Renal cortical epithelial cell (primary cell): ENCODE measurements around the gene TMEM139. TPM values are rescaled to one million over a fixed set of nuclear protein-coding genes. Genes with fewer than 3 reads are reported as not detected.
A peak's percentile ranks its signal among the peaks of the same experiment; 100 is the strongest.
"Not testable (repeated sequence)": the region's sequence is repeated elsewhere in the genome, so short reads cannot be mapped to it uniquely, and the experiment has no call there.

Experiments
- DNase-seq: peaks from one replicate; pipeline ENCODE4 v3.0.0-alpha.2; 2011; ENCODE audit warnings: low read depth
- total RNA-seq: library from RNA; depleted of rRNA; stranded (reverse); fragments of >200 nt; gene quantifications from 2 replicates; pipeline ENCODE4 v1.2.3, GENCODE V29; 2014

The TMEM139 gene
- total RNA-seq, 1 donor from 2014 or later, result 48.2 TPM

DNA sequence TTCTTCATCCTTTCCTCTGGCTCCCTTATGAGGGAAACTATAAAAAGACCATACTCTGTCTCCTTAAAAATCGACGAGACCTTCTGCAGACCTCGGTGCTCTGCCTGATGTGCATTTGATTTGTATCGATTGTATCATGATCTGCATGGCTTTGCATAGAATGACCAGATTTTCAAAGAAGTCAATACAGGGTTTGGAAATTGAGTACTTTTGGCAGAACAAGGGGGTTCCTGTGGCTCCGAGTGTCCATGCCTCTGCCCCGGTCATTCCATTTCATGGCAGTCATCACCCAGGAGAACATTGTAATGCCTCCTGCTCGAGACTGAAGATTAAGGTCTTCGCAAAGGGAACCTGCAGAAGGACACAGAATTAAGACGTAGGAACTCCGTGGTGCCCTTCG is 4.1 kb downstream of the TMEM139 start:
- no peak for DNase-seq

GRCh38 chr7:143289421-143289820 is 4.7 kb downstream of the TMEM139 start:
- DNase-seq, result no peak

DNA sequence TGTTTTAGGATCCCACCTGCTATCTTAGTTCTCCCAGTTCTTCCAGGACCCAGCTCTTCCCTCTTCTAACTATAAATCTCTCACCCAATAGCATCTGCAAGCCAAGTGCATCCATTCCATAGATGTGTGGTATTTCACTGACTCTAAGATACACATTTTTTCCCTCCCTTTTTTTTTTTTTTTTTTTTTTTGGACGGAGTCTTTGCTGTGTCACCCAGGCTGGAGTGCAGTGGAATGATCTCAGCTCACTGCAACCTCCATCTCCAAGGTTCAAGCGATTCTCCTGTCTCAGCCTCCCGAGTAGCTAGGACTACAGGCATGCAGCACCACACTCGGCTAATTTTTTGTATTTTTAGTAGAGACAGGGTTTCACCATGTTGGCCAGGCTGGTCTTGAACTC is 5.1 kb downstream of the TMEM139 start:
- not testable (repeated sequence) for DNase-seq

GRCh38 chr7:143290293-143290692 is 5.5 kb downstream of the TMEM139 start:
- no peak for DNase-seq

GRCh38 chr7:143292876-143293275 is 8.1 kb downstream of the TMEM139 start:
- no peak for DNase-seq

DNA sequence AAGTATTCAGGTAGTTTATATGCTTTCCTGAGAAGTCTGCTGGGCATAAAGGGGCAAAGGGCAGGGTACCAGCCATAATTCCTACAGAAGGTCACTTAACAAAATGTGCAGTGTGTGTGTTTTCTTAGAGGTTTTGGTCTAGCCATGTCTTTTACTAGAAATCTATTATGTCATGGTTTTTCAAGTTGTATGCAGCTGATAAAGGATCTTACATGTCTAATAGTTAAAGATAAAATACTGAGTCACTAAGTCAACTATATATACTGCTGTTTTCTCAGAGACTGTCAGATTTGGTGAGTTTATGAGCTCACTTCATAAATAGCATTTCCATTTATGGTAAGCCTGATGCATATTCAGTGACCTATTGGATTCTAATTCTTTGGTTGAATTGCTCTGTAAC is 11.1 kb downstream of the TMEM139 start:
- DNase-seq, result peak; percentile 38

GRCh38 chr7:143296686-143297085 is 11.9 kb downstream of the TMEM139 start:
- DNase-seq, result no peak

GRCh38 chr7:143299346-143299745 is 14.6 kb downstream of the TMEM139 start:
- peak; percentile 36 for DNase-seq

- DNase-seq, result no peak
Measured at GRCh38 chr7:143299840-143300239, 15.1 kb downstream of the TMEM139 start.

- no peak for DNase-seq
Measured at GRCh38 chr7:143300959-143301935, 16.5 kb downstream of the TMEM139 start.

GRCh38 chr7:143303733-143304132 is 19.0 kb downstream of the TMEM139 start:
- DNase-seq, result no peak

DNA sequence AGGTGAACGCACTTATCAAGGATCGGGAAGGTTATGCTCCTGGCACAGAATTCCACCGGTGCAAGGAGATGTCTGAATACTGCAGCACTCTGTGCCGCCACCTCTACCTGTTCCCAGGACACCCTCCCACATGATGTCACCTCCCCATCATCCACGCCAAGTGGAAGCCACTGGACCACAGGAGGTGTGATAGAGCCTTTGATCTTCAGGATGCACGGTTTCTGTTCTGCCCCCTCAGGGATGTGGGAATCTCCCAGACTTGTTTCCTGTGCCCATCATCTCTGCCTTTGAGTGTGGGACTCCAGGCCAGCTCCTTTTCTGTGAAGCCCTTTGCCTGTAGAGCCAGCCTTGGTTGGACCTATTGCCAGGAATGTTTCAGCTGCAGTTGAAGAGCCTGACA is 20.2 kb downstream of the TMEM139 start:
- no peak for DNase-seq

DNA sequence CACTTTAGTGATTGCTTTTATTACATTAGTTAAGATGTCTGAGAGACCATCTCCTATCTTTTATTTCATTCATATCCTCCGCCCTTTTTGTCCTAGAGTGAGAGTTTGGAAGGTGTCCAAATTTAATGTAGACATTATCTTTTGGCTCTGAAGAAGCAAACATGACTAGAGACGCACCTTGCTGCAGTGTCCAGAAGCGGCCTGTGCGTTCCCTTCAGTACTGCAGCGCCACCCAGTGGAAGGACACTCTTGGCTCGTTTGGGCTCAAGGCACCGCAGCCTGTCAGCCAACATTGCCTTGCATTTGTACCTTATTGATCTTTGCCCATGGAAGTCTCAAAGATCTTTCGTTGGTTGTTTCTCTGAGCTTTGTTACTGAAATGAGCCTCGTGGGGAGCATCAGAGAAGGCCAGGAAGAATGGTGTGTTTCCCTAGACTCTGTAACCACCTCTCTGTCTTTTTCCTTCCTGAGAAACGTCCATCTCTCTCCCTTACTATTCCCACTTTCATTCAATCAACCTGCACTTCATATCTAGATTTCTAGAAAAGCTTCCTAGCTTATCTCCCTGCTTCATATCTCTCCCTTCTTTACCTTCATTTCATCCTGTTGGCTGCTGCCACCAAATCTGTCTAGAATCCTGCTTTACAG is 20.8 kb downstream of the TMEM139 start:
- no peak for DNase-seq

GRCh38 chr7:143308632-143309031 is 23.9 kb downstream of the TMEM139 start:
- no peak for DNase-seq

DNA sequence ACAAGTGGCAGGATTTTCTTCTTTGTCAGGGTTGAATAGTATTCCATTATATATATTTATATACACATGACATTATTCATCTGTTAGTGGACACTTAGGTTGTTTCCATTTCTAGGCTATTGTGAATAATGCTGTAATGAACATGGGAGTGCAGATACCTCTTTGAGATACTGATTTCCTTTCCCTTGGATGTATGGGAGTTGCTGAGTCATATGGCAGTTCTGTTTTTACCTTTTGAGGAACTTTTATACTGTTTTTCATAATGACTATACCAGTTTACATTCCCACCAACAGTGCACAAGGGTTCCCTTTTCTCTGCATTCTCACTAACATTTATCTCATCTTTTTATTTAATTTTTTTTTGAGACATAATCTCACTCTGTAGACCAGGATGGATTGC is 29.4 kb downstream of the TMEM139 start:
- DNase-seq, result no peak

DNA sequence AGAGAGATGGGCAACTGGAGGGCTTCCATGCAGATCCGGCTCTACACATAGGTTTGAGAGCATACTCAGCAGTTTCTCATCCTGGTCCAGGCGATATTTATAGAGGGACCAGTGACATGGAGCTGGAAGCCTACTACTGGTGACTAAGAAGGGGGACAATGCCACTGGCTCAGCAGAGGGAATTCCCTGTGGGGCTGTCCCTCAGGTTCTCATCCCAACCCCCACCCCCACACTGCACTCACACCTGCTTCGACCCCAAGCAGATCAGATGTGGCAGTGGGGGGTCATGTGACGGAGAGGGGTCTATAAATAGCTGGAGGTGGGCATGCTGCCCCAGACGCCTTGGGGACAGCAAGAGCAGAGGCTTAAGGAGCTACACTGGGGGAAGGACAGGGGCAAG is 31.0 kb downstream of the TMEM139 start, which contains the start of gene CLCN1:
CLCN1 (plus strand) TSS at position 336 of the 400 bp plus-strand sequence. CDS start 102 bp downstream, outside the sequence.
- no peak for DNase-seq

DNA sequence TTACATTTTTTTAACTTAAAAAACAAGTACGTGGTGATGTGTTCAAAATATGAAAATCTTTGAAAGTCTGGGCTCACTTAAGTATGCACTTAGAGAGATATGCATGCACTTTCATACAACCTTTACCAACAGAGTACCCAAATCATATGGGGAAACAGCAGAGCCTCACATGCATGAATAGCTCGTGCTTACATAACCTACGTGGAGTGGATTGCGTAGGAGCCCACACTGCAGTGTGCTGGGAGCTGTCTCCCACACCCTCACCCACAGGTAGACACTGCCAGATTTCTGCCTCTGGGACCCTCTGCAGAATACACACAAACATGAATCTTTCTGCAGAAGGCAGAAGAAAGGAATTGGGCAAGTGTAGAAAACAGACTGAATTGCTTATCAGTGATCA is 31.7 kb downstream of the TMEM139 start:
- no peak for DNase-seq

DNA sequence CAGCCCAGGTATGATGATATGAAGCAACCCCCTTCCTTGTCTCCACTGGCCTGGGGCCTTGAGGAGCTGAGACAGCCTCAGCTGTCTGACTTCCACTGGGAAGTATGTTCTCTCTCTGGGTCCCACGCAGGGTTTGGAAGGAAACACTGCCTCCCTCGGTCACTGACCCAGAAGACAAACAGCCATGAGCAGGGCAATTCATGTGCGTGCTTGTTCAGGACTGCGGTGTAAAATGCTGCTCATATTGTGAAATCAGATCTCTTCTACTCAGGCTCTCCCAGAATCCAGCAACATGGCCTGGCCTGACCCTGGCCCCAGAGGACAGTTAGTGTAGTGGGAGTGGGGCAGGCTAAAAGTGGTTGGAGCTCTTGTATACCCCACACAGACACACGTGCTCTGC is 33.9 kb downstream of the TMEM139 start:
- DNase-seq, result peak; percentile 85

- peak; percentile 71 for DNase-seq
Measured at GRCh38 chr7:143320620-143321019, 35.9 kb downstream of the TMEM139 start.

GRCh38 chr7:143321242-143321641 is 36.5 kb downstream of the TMEM139 start:
- DNase-seq, result no peak

DNA sequence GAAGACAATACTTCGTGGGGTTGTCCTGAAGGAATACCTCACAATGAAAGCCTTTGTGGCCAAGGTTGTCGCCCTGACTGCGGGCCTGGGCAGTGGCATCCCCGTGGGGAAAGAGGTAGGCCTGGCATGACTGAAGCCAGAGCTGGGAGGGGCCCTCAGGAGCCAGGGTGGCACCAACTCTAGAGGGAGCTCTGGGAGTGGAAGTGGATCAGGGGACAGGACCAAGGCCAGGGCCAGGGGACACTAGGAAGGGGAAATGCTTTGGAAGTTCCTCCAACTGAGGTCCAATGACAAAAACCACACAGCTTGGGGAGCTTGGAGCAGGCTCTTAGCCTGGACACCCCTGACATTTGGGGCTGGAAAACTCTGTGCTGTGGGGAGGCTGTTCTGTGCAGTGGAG is 37.0 kb downstream of the TMEM139 start:
- DNase-seq, result no peak

DNA sequence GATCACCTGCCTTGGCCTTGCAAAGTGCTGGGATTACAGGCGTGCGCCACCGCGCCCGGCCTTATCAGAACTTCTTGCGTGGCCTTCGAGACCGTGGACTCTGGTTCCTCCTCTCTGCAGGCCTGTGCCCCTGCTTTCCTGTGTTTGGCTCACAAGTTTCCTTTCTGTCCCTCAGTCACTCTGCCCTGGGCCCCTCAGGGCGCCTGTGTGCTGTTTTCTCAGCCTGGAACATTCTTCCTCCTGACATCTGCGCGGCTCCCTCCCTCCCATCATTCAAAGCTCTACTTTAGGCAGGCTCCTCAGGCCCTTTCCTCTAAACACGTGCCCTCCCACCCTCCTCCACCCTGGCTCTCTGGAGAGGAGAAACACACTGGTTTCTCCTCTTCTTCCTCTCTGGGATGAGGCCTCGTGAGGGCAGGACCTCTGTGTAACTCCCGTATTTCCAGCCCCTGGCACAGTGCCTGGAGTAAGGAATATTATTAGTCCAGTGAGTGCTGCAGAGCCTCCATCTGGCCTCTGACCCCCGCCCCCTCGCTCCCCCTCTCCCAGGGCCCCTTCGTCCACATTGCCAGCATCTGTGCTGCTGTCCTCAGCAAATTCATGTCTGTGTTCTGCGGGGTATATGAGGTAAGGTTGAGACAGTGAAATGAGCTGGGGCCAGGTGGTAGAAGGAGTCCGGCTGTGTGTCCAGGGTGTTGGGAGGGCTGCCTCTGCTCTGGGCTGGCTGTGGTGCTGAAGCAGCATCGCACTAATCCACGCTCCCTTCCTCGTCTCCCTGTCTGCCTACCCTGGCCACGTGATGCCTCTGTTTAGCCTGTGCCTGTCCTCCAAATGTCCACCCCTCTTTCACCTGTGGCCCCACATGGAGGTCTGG is 38.2 kb downstream of the TMEM139 start:
- DNase-seq, result no peak
